ENCODE data around the gene ALDH1B1.
"Not testable (repeated sequence)": the region's sequence is repeated elsewhere in the genome, so short reads cannot be mapped to it uniquely, and the experiment has no call there.

The ALDH1B1 gene

GRCh38 chr9:38359297-38359653 is 33.2 kb upstream of the ALDH1B1 start:
- in situ Hi-C loops (cut with MboI; ENCODE audit: low pct_unique_long_range_greater_than_20kb, low sequenced_read_pairs) = loop anchor here (10.0 kb wide), 1 partner anchor 46 kb away; no protein-coding TSS in a partner anchor
- DNase-seq = no peak

- in situ Hi-C loops (cut with MboI; ENCODE audit: low pct_unique_long_range_greater_than_20kb, low sequenced_read_pairs) = loop anchor here (10.0 kb wide), 1 partner anchor 45 kb away; no protein-coding TSS in a partner anchor
- DNase-seq = no peak
Measured at GRCh38 chr9:38359689-38360385, 32.7 kb upstream of the ALDH1B1 start.

GRCh38 chr9:38360839-38361472 is 31.5 kb upstream of the ALDH1B1 start:
- no peak for DNase-seq
- in situ Hi-C loops (cut with MboI; ENCODE audit: low pct_unique_long_range_greater_than_20kb, low sequenced_read_pairs) = no loop called here

- no peak for DNase-seq
- in situ Hi-C loops (cut with MboI; ENCODE audit: low pct_unique_long_range_greater_than_20kb, low sequenced_read_pairs) = no loop called here
Measured at GRCh38 chr9:38361473-38361850, 31.0 kb upstream of the ALDH1B1 start.

- DNase-seq = peak; percentile 75
- in situ Hi-C loops (cut with MboI; ENCODE audit: low pct_unique_long_range_greater_than_20kb, low sequenced_read_pairs) = no loop called here
Measured at GRCh38 chr9:38362852-38363588, 29.5 kb upstream of the ALDH1B1 start.

- DNase-seq = no peak
- in situ Hi-C loops (cut with MboI; ENCODE audit: low pct_unique_long_range_greater_than_20kb, low sequenced_read_pairs) = no loop called here
Measured at GRCh38 chr9:38363589-38363925, 28.9 kb upstream of the ALDH1B1 start.

- in situ Hi-C loops (cut with MboI; ENCODE audit: low pct_unique_long_range_greater_than_20kb, low sequenced_read_pairs) = no loop called here
- DNase-seq = no peak
Measured at GRCh38 chr9:38367898-38368297, 24.6 kb upstream of the ALDH1B1 start.

- DNase-seq = no peak
- in situ Hi-C loops (cut with MboI; ENCODE audit: low pct_unique_long_range_greater_than_20kb, low sequenced_read_pairs) = no loop called here
Measured at GRCh38 chr9:38368731-38369130, 23.8 kb upstream of the ALDH1B1 start.

- no peak for DNase-seq
- in situ Hi-C loops (cut with MboI; ENCODE audit: low pct_unique_long_range_greater_than_20kb, low sequenced_read_pairs) = no loop called here
Measured at GRCh38 chr9:38370176-38370575, 22.3 kb upstream of the ALDH1B1 start.

- in situ Hi-C loops (cut with MboI; ENCODE audit: low pct_unique_long_range_greater_than_20kb, low sequenced_read_pairs) = no loop called here
- DNase-seq = peak; percentile 14
Measured at GRCh38 chr9:38371495-38371894, 21.0 kb upstream of the ALDH1B1 start.

GRCh38 chr9:38372762-38373619 is 19.5 kb upstream of the ALDH1B1 start:
- in situ Hi-C loops (cut with MboI; ENCODE audit: low pct_unique_long_range_greater_than_20kb, low sequenced_read_pairs) = no loop called here
- no peak for DNase-seq

GRCh38 chr9:38373679-38374078 is 18.8 kb upstream of the ALDH1B1 start:
- DNase-seq = no peak
- in situ Hi-C loops (cut with MboI; ENCODE audit: low pct_unique_long_range_greater_than_20kb, low sequenced_read_pairs) = no loop called here

- in situ Hi-C loops (cut with MboI; ENCODE audit: low pct_unique_long_range_greater_than_20kb, low sequenced_read_pairs) = loop anchor here (25.0 kb wide), 3 partner anchors 288 to 863 kb away; no protein-coding TSS in a partner anchor
- no peak for DNase-seq
Measured at GRCh38 chr9:38374847-38375571, 17.5 kb upstream of the ALDH1B1 start.

GRCh38 chr9:38375572-38375963 is 16.9 kb upstream of the ALDH1B1 start:
- in situ Hi-C loops (cut with MboI; ENCODE audit: low pct_unique_long_range_greater_than_20kb, low sequenced_read_pairs) = loop anchor here (25.0 kb wide), 3 partner anchors 288 to 863 kb away; no protein-coding TSS in a partner anchor
- DNase-seq = no peak

GRCh38 chr9:38376021-38376670 is 16.4 kb upstream of the ALDH1B1 start:
- in situ Hi-C loops (cut with MboI; ENCODE audit: low pct_unique_long_range_greater_than_20kb, low sequenced_read_pairs) = loop anchor here (25.0 kb wide), 3 partner anchors 289 to 864 kb away; no protein-coding TSS in a partner anchor
- no peak for DNase-seq

GRCh38 chr9:38377336-38378083 is 15.0 kb upstream of the ALDH1B1 start:
- in situ Hi-C loops (cut with MboI; ENCODE audit: low pct_unique_long_range_greater_than_20kb, low sequenced_read_pairs) = loop anchor here (25.0 kb wide), 3 partner anchors 290 to 865 kb away; no protein-coding TSS in a partner anchor
- DNase-seq = not testable (repeated sequence)

- no peak for DNase-seq
- in situ Hi-C loops (cut with MboI; ENCODE audit: low pct_unique_long_range_greater_than_20kb, low sequenced_read_pairs) = loop anchor here (25.0 kb wide), 3 partner anchors 293 to 868 kb away; no protein-coding TSS in a partner anchor
Measured at GRCh38 chr9:38380230-38380871, 12.2 kb upstream of the ALDH1B1 start.
